Thyroid gland (tissue), 4 donors: Measurements from ENCODE around the gene PGP. TPM values are rescaled to one million over a fixed set of nuclear protein-coding genes. Genes with fewer than 3 reads are reported as not detected.

Experiments
- DNase-seq, 2 donors: peaks; one replicate each; pipeline ENCODE4 v3.0.0-alpha.2; 2019
- H3K27ac ChIP-seq, 3 donors: fragments of 200-600 bp; sonication (generic); 1 replicate in 2 of 3; 2 replicates in 1 of 3; pipeline ENCODE4 v1.5.1; 2016 to 2019; ENCODE audit warnings: mild to moderate bottlenecking in 1 of 3, moderate library complexity in 1 of 3
- H3K27me3 ChIP-seq: fragments of 200-600 bp; sonication (generic); one replicate; pipeline ENCODE4 v1.5.1; 2019
- H3K36me3 ChIP-seq, 2 donors: fragments of 200-600 bp; sonication (generic); one replicate each; pipeline ENCODE4 v1.5.1; 2016 to 2019
- H3K4me1 ChIP-seq, 2 donors: fragments of 200-600 bp; sonication (generic); one replicate each; pipeline ENCODE4 v1.5.1; 2017 to 2019
- H3K4me3 ChIP-seq, 3 donors: fragments of 200-600 bp; sonication (generic); replicated peaks in 1 of 3; 1 replicate in 2 of 3; 2 replicates in 1 of 3; pipeline ENCODE4 v1.5.1; 2016; ENCODE audit warnings: mild to moderate bottlenecking in 1 of 3
- H3K9me3 ChIP-seq: fragments of 200-600 bp; sonication (generic); one replicate; pipeline ENCODE4 v1.5.1; 2017
- CTCF ChIP-seq, 6 experiments: fragments of 200-600 bp in 3 of 6; fragments of 450-650 bp in 3 of 6; sonication (generic) in 3 of 6; IDR thresholded peaks; one replicate each; pipeline ENCODE4 v1.5.1; 2016 to 2019; ENCODE audit warnings: antibody characterized with exemption in 6 of 6, mild to moderate bottlenecking in 2 of 6, inconsistent platforms in 1 of 6, moderate library complexity in 1 of 6
- POLR2A ChIP-seq, 2 donors: fragments of 450-650 bp; IDR thresholded peaks; one replicate each; pipeline ENCODE4 v1.6.1; 2017; ENCODE audit warnings: antibody characterized with exemption in 2 of 2, mild to moderate bottlenecking in 2 of 2, moderate library complexity in 1 of 2
- WGBS, 2 donors: methylation state at CpG; one replicate each; pipeline ENCODE4 v1.1.5; 2017; 5-methylcytosine and 5-hydroxymethylcytosine counted together
- intact Hi-C: fragments of 100-400 bp; cut with DNase I; formaldehyde crosslinking; loops from one replicate; pipeline ENCODE4 v1.15.1; 2023
- total RNA-seq, 4 donors: library from RNA; depleted of rRNA; stranded (reverse); fragments of >200 nt; gene quantifications; one replicate each; pipeline ENCODE4 v1.2.3, GENCODE V29; 2016

The PGP gene
- total RNA-seq, 4 donors from 2014 or later = 13.4 to 44.0 (median 28.8) TPM

GRCh38 chr16:2190659-2191445, 23.8 kb downstream of the PGP start:
- no peaks in the 10 kb centered on the region for H3K36me3 ChIP-seq
- H3K4me3 ChIP-seq = no peak overlapping the region
- H3K9me3 ChIP-seq = no peaks in the 10 kb centered on the region
- intact Hi-C loops = loop anchor here (10.0 kb wide), 1 partner anchor 234 kb away; the partner anchor contains the start of gene CCNF
- 81 to 86% methylated on average over 17 to 18 of the region's 25 CpGs for WGBS, 2 donors
- TF ChIP-seq POLR2A (IDR thresholded peaks at IDR 0.05) (no peak), CTCF (IDR thresholded peaks at IDR 0.05) (no peak)
- H3K27ac ChIP-seq = no peak overlapping the region
- no peaks in the 10 kb centered on the region for H3K27me3 ChIP-seq
- no peak for DNase-seq
- peaks cover 10% of the 10 kb centered on the region in 2 donors for H3K4me1 ChIP-seq

GRCh38 chr16:2190002-2190658, 24.5 kb downstream of the PGP start:
- Histone ChIP-seq H3K27ac (no peak overlapping the region), H3K9me3 (no peaks in the 10 kb centered on the region), H3K4me3 (no peak overlapping the region), H3K4me1 (peaks cover 2 to 3% of the 10 kb centered on the region in 2 donors), H3K36me3 (no peaks in the 10 kb centered on the region), H3K27me3 (no peaks in the 10 kb centered on the region)
- no peak for DNase-seq
- WGBS, 2 donors = 83 to 86% methylated on average over 7 to 15 of the region's 24 CpGs
- intact Hi-C loops = loop anchor here (10.0 kb wide), 1 partner anchor 235 kb away; the partner anchor contains the start of gene CCNF
- TF ChIP-seq POLR2A (IDR thresholded peaks at IDR 0.05) (no peak), CTCF (IDR thresholded peaks at IDR 0.05) (no peak)

- Histone ChIP-seq H3K27ac (no peak overlapping the region), H3K36me3 (no peaks in the 10 kb centered on the region), H3K4me1 (no peaks in the 10 kb centered on the region), H3K9me3 (no peaks in the 10 kb centered on the region), H3K4me3 (no peak overlapping the region), H3K27me3 (no peaks in the 10 kb centered on the region)
- intact Hi-C loops = no loop called here
- no peak for TF ChIP-seq POLR2A (IDR thresholded peaks at IDR 0.05)
- TF ChIP-seq CTCF (IDR thresholded peaks at IDR 0.05) = no peak
- WGBS, 2 donors = 98 to 100% methylated on average over 4 to 13 of the region's 25 CpGs
- DNase-seq = no peak
Observed at GRCh38 chr16:2189252-2189893, 25.3 kb downstream of the PGP start.

GRCh38 chr16:2188395-2188794, 26.2 kb downstream of the PGP start:
- H3K9me3 ChIP-seq = no peaks in the 10 kb centered on the region
- no peaks in the 10 kb centered on the region for H3K4me1 ChIP-seq
- H3K27me3 ChIP-seq = no peaks in the 10 kb centered on the region
- TF ChIP-seq POLR2A (IDR thresholded peaks at IDR 0.05) (no peak), CTCF (IDR thresholded peaks at IDR 0.05) (no peak)
- H3K4me3 ChIP-seq = no peak overlapping the region
- no peaks in the 10 kb centered on the region for H3K36me3 ChIP-seq
- intact Hi-C loops = no loop called here
- DNase-seq = no peak
- WGBS, 2 donors = 89 to 93% methylated on average over 7 to 8 of the region's 8 CpGs
- no peak overlapping the region for H3K27ac ChIP-seq
